A549 (cell line): ENCODE results near the gene TCF12. TPM values are rescaled to one million over a fixed set of nuclear protein-coding genes. Genes with fewer than 3 reads are reported as not detected.

Source experiments
- ATAC-seq, 2 experiments: fragments of 200-7000 bp in 1 of 2; fragments of >200 bp in 1 of 2; cut with Nextera tagmentation in 1 of 2; cut with Tn5 transposase in 1 of 2; 3 replicates each; pipeline versions ENCODE4 v1.8.0 to v1.9.1; 2018 to 2020; ENCODE audit warnings: mild to moderate bottlenecking in 1 of 2, moderate library complexity in 1 of 2
- CTCF ChIA-PET: fragments of 300-600 bp; sonication (Branson Sonifier 250); formaldehyde crosslinking; extraction: SDS; loops from one replicate; lab custom pipeline; 2021; ENCODE audit warnings: antibody characterized with exemption, inconsistent platforms; lab: Yijun Ruan, JAX
- POLR2A ChIA-PET: fragments of 350-600 bp; formaldehyde crosslinking; extraction: SDS; loops from one replicate; lab custom pipeline; 2021; ENCODE audit warnings: antibody characterized with exemption, inconsistent platforms; lab: Yijun Ruan, JAX
- DNase-seq, 2 experiments: peaks; one replicate each; pipeline versions ENCODE4 v3.0.0 to v3.0.0-alpha.2; 2011 to 2016; ENCODE audit warnings: low read depth in 1 of 2, low spot score in 1 of 2
- FAIRE-seq: peaks from 2 replicates; lab custom pipeline; 2011; peaks lifted over from hg19 to GRCh38; lab: Jason Lieb, UNC
- H3K27ac ChIP-seq, 2 experiments: fragments of >200 bp; sonication (Bioruptor Twin); formaldehyde crosslinking; 3 replicates each; pipeline ENCODE4 v1.5.1; 2016 to 2017
- H3K4me1 ChIP-seq: fragments of >200 bp; sonication (Bioruptor Twin); formaldehyde crosslinking; 3 replicates; pipeline ENCODE4 v1.6.1; 2016
- H3K4me2 ChIP-seq: fragments of >200 bp; sonication (Bioruptor Twin); formaldehyde crosslinking; 3 replicates; pipeline ENCODE4 v1.6.1; 2016
- H3K4me3 ChIP-seq: fragments of >200 bp; sonication (Bioruptor Twin); formaldehyde crosslinking; 3 replicates; pipeline ENCODE4 v1.5.1; 2016
- H3K9me3 ChIP-seq: fragments of >200 bp; sonication (Bioruptor Twin); formaldehyde crosslinking; 3 replicates; pipeline ENCODE4 v1.6.1; 2016
- CBX2 ChIP-seq: fragments of 200-600 bp; sonication (generic); IDR thresholded peaks from 2 replicates; pipeline ENCODE4 v1.6.1; 2016; ENCODE audit warnings: low read depth, mild to moderate bottlenecking, borderline replicate concordance
- CBX8 ChIP-seq: fragments of 200-600 bp; sonication (generic); IDR thresholded peaks from 2 replicates; pipeline ENCODE4 v1.6.1; 2016
- CEBPB ChIP-seq, 2 experiments: fragments of >200 bp in 1 of 2; sonication (Bioruptor Twin) in 1 of 2; formaldehyde crosslinking in 1 of 2; IDR thresholded peaks; 2 replicates each; pipeline ENCODE4 v1.6.1; 2012 to 2016
- CHD2 ChIP-seq: fragments of 150-350 bp; IDR thresholded peaks from 2 replicates; pipeline ENCODE4 v1.6.1; 2014; ENCODE audit warnings: low read length; ENCODE audit not compliant: partially characterized antibody
- CHD4 ChIP-seq: fragments of 200-600 bp; sonication (generic); IDR thresholded peaks from 2 replicates; pipeline ENCODE4 v1.6.1; 2016; ENCODE audit warnings: antibody characterized with exemption, mild to moderate bottlenecking, borderline replicate concordance
- EHF ChIP-seq: fragments of 250-450 bp; sonication (Bioruptor Pico); IDR thresholded peaks from 2 replicates; pipeline ENCODE4 v1.5.0; 2020; ENCODE audit warnings: mild to moderate bottlenecking
- EHMT2 ChIP-seq: fragments of 200-600 bp; sonication (generic); IDR thresholded peaks from 2 replicates; pipeline ENCODE4 v1.6.1; 2016; ENCODE audit warnings: antibody characterized with exemption, low read depth, mild to moderate bottlenecking, moderate library complexity
- EP300 ChIP-seq, 2 experiments: fragments of >200 bp; sonication (Bioruptor Twin); formaldehyde crosslinking; IDR thresholded peaks; 2 replicates in 1 of 2; 3 replicates in 1 of 2; pipeline ENCODE4 v1.6.1; 2016 to 2017
- FOSB ChIP-seq: fragments of 250-450 bp; sonication (Bioruptor Pico); IDR thresholded peaks from 2 replicates; pipeline ENCODE4 v1.5.0; 2020; ENCODE audit warnings: mild to moderate bottlenecking, moderate library complexity
- FOSL2 ChIP-seq, 2 experiments: fragments of 450-650 bp in 1 of 2; fragments of >200 bp in 1 of 2; sonication (Bioruptor Twin) in 1 of 2; formaldehyde crosslinking; IDR thresholded peaks; 2 replicates each; pipeline versions ENCODE4 v1.5.0 to v1.6.1; 2016 to 2020; ENCODE audit warnings: mild to moderate bottlenecking in 1 of 2, moderate library complexity in 1 of 2
- FOXS1 ChIP-seq: fragments of 250-450 bp; sonication (Bioruptor Pico); IDR thresholded peaks from 2 replicates; pipeline ENCODE4 v1.5.0; 2020; ENCODE audit warnings: mild to moderate bottlenecking, moderate library complexity
- GATA3 ChIP-seq: IDR thresholded peaks from 2 replicates; pipeline ENCODE4 v1.6.1; 2012; ENCODE audit warnings: borderline replicate concordance
- HEYL ChIP-seq: fragments of 250-450 bp; sonication (Bioruptor Pico); IDR thresholded peaks from 2 replicates; pipeline ENCODE4 v1.8.0; 2021; ENCODE audit warnings: mild to moderate bottlenecking, moderate library complexity
- HOXB13 ChIP-seq: fragments of 250-450 bp; sonication (Bioruptor Pico); IDR thresholded peaks from 2 replicates; pipeline ENCODE4 v1.5.0; 2020; ENCODE audit warnings: low read depth, mild to moderate bottlenecking, moderate library complexity
- JUN ChIP-seq, 2 experiments: fragments of >200 bp; sonication (Bioruptor Twin); formaldehyde crosslinking; IDR thresholded peaks; 2 replicates in 1 of 2; 3 replicates in 1 of 2; pipeline ENCODE4 v1.6.1; 2016 to 2017
- KDM5A ChIP-seq: fragments of 200-600 bp; sonication (generic); IDR thresholded peaks from 2 replicates; pipeline ENCODE4 v1.6.1; 2016; ENCODE audit warnings: antibody characterized with exemption, mild to moderate bottlenecking
- MAFK ChIP-seq: fragments of 450-650 bp; IDR thresholded peaks from 2 replicates; pipeline ENCODE4 v1.6.1; 2014; ENCODE audit not compliant: partially characterized antibody
- NFE2L2 ChIP-seq: fragments of 150-350 bp; conservative IDR thresholded peaks from 2 replicates; pipeline ENCODE4 v1.6.1; 2014; ENCODE audit warnings: low read length
- NPAS2 ChIP-seq: fragments of 250-450 bp; sonication (Bioruptor Pico); IDR thresholded peaks from 2 replicates; pipeline ENCODE4 v1.8.0; 2022; ENCODE audit warnings: mild to moderate bottlenecking, moderate library complexity, borderline replicate concordance
- PHF8 ChIP-seq: fragments of 200-600 bp; sonication (generic); IDR thresholded peaks from 2 replicates; pipeline ENCODE4 v1.6.1; 2016; ENCODE audit warnings: low read depth, mild to moderate bottlenecking, antibody characterized with exemption, moderate library complexity, borderline replicate concordance
- POLR2AphosphoS2 ChIP-seq: conservative IDR thresholded peaks from 2 replicates; pipeline ENCODE4 v1.6.1; 2012; ENCODE audit warnings: low read length, improper control_type of control experiment, inconsistent platforms
- RARB ChIP-seq: fragments of 250-450 bp; sonication (Bioruptor Pico); IDR thresholded peaks from 2 replicates; pipeline ENCODE4 v1.8.0; 2021; ENCODE audit warnings: mild to moderate bottlenecking, moderate library complexity
- RCOR1 ChIP-seq: fragments of 150-350 bp; IDR thresholded peaks from 2 replicates; pipeline ENCODE4 v1.6.1; 2014; ENCODE audit warnings: antibody characterized with exemption, low read length, low read depth
- TFCP2L1 ChIP-seq: fragments of 250-450 bp; sonication (Bioruptor Pico); IDR thresholded peaks from 2 replicates; pipeline ENCODE4 v1.5.0; 2021; ENCODE audit warnings: mild to moderate bottlenecking
- TP53 ChIP-seq: fragments of 250-450 bp; sonication (Bioruptor Pico); IDR thresholded peaks from 2 replicates; pipeline ENCODE4 v1.5.0; 2021; ENCODE audit warnings: mild to moderate bottlenecking, moderate library complexity
- ZFP36 ChIP-seq: fragments of 450-650 bp; IDR thresholded peaks from 2 replicates; pipeline ENCODE4 v1.6.1; 2014; ENCODE audit warnings: borderline replicate concordance; ENCODE audit not compliant: partially characterized antibody
- WGBS: methylation state at CpG from one replicate; pipeline ENCODE4 v1.1.6; 2017; ENCODE audit errors: missing lambda C conversion rate; 5-methylcytosine and 5-hydroxymethylcytosine counted together
- polyA plus RNA-seq, 4 experiments: library from polyadenylated mRNA; depleted of rRNA in 3 of 4; stranded (reverse); fragments of >200 nt; fragmentation: RNase III in 1 of 4; extraction: RNeasy Plus Mini Kit Qiagen cat#74134 plus additional on column Dnase treatment in 1 of 4; gene quantifications; 2 replicates in 3 of 4; 3 replicates in 1 of 4; pipeline ENCODE4 v1.2.3, GENCODE V29; 2011 to 2017
- TF ChIP-seq, protein P1 (sequence below): IDR thresholded peaks from 2 replicates; pipeline ENCODE4 v1.6.1; 2012
- TF ChIP-seq, protein P2 (sequence below): fragments of >200 bp; sonication (Bioruptor Twin); formaldehyde crosslinking; IDR thresholded peaks from 3 replicates; pipeline ENCODE4 v1.6.1; 2016
- TF ChIP-seq, protein P3 (sequence below): IDR thresholded peaks from 2 replicates; pipeline ENCODE4 v1.6.1; 2012; ENCODE audit warnings: low read depth, borderline replicate concordance
- TF ChIP-seq, protein P4 (sequence below): fragments of 200-600 bp; sonication (generic); IDR thresholded peaks from 2 replicates; pipeline ENCODE4 v1.6.1; 2016; ENCODE audit warnings: antibody characterized with exemption, mild to moderate bottlenecking, moderate library complexity

TCF12 gene
- polyA plus RNA-seq, 2 of the 4 experiments (the other 2 are of a cell fraction), result 36.3 to 121 TPM

DNA sequence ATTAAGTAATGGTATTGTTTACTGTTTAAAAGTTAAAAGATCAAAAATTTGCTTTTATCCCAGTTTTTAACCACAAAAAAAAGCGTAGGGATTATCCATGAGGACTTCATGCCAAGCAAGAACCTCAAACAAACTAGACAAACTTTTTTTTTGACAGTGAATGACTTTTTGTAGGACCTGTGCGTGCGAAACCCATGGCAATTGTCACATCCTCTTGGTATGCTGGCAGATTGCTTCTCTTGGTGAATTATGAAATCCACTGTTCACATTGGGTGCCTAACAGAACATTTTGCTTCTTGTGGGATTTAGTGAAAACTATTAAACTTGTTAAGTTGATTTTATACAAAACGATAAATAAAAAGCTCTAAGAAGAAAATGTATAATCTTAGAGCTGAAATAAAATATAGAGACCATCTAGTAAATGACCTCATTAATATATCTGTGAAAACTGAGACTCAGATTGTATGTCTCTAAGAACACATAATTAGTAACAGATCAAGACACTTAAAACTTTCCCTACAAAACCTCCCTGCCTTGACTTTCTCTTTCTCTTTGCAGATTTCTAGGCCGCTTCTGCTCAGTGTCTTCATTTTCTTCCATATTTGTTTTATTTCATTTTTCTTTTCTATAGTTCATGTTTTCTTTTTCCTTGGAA, 370.6 kb downstream of the TCF12 start:
- ChIA-PET POLR2A (no interaction called here), CTCF (interaction anchor here (1.8 to 7.1 kb wide), 3 partner anchors 12 to 142 kb away, joined by 4 to 49 read pairs (median 5); no protein-coding TSS in a partner anchor)
- peak; percentile 39 for FAIRE-seq
- Histone ChIP-seq H3K27ac (no peak overlapping the region), H3K9me3 (no peaks in the 10 kb centered on the region), H3K4me1 (no peaks in the 10 kb centered on the region), H3K4me3 (no peak overlapping the region), H3K4me2 (no peak overlapping the region)
- DNase-seq, result no peak
- no peak for ATAC-seq
- 84% methylated on average over 5 of the region's 5 CpGs for WGBS
- TF ChIP-seq CEBPB (IDR thresholded peaks at IDR 0.05) (no peak), POLR2AphosphoS2 (no peak), HEYL (CRISPR knock-in tag) (no peak), TFCP2L1 (CRISPR knock-in tag) (no peak), NFE2L2 (no peak), FOSB (CRISPR knock-in tag) (no peak), CBX2 (no peak), MAFK (no peak), FOXS1 (CRISPR knock-in tag) (no peak), CHD2 (no peak), RARB (no peak), FOSL2 (IDR thresholded peaks at IDR 0.05) (no peak), FOSL2 (CRISPR knock-in tag; IDR thresholded peaks at IDR 0.05) (no peak), RCOR1 (no peak), JUN (IDR thresholded peaks at IDR 0.05) (no peak), CHD4 (no peak), NPAS2 (CRISPR knock-in tag) (no peak), GATA3 (no peak)
- TF ChIP-seq, protein P1, sequence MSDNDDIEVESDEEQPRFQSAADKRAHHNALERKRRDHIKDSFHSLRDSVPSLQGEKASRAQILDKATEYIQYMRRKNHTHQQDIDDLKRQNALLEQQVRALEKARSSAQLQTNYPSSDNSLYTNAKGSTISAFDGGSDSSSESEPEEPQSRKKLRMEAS, result no peak
- TF ChIP-seq, protein P2, sequence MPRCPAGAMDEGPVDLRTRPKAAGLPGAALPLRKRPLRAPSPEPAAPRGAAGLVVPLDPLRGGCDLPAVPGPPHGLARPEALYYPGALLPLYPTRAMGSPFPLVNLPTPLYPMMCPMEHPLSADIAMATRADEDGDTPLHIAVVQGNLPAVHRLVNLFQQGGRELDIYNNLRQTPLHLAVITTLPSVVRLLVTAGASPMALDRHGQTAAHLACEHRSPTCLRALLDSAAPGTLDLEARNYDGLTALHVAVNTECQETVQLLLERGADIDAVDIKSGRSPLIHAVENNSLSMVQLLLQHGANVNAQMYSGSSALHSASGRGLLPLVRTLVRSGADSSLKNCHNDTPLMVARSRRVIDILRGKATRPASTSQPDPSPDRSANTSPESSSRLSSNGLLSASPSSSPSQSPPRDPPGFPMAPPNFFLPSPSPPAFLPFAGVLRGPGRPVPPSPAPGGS, result no peak

DNA sequence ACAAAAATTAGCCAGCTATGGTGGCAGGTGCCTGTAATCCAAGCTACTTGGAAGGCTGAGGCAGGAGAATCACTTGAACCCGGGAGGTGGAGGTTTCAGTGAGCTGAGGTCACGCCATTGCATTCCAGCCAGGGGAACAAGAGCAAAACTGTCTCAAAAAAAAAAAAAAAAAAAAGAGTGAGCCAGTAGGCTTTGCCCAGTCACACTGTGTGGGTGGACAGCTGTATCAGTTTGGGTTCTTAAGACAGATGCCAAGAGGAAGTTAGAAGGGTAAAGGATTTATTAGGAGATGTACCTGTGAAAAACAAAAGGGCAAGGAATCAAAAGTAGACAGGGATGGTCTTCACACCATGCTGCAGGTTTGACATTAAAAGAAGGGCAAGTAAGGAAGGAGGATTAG, 371.7 kb downstream of the TCF12 start:
- no peaks in the 10 kb centered on the region for H3K9me3 ChIP-seq
- no peak for FAIRE-seq
- POLR2A ChIA-PET, result no interaction called here
- no peak for DNase-seq
- WGBS, result 93% methylated on average over 2 of the region's 2 CpGs
- H3K4me1 ChIP-seq, result no peaks in the 10 kb centered on the region
- no peak for ATAC-seq
- TF ChIP-seq TP53 (no peak), ZFP36 (no peak), HOXB13 (CRISPR knock-in tag) (no peak), RCOR1 (no peak), FOXS1 (CRISPR knock-in tag) (no peak), KDM5A (no peak), EHF (no peak)
- H3K27ac ChIP-seq, result no peak overlapping the region
- H3K4me2 ChIP-seq, result no peak overlapping the region
- H3K4me3 ChIP-seq, result no peak overlapping the region
- CTCF ChIA-PET, result interaction anchor here (1.3 to 7.1 kb wide), 5 partner anchors 11 to 237 kb away, joined by 3 to 49 read pairs (median 4); no protein-coding TSS in a partner anchor

DNA sequence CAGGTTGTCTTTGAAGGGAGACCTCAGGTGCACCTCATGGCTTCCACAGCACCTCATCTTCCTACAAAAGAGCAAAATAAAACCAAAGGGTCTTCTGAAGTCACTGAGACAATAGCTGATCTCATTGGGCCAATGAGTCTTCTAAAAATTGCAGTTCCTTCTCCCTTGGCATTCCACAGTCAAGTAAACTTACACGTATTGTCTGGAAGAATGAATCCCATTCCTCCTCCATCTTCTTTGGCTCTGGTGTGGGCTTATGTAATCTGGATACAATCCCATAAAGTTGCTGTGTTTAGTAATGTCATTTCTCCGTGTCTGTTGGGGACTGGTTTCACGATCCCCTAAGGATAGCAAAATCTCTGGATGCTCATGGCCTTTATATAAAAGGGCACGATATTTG, 372.4 kb downstream of the TCF12 start:
- DNase-seq (no peak), FAIRE-seq (no peak), ATAC-seq (no peak)
- no peak for TF ChIP-seq JUN (IDR thresholded peaks at IDR 0.05)
- TF ChIP-seq, protein P3, sequence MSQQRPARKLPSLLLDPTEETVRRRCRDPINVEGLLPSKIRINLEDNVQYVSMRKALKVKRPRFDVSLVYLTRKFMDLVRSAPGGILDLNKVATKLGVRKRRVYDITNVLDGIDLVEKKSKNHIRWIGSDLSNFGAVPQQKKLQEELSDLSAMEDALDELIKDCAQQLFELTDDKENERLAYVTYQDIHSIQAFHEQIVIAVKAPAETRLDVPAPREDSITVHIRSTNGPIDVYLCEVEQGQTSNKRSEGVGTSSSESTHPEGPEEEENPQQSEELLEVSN, result no peak
- no peak for TF ChIP-seq PHF8
- TF ChIP-seq EHMT2, result no peak
- no peak for TF ChIP-seq ZFP36
- TF ChIP-seq, protein P1, result no peak
- no peak for TF ChIP-seq CBX8
- TF ChIP-seq, protein P4, sequence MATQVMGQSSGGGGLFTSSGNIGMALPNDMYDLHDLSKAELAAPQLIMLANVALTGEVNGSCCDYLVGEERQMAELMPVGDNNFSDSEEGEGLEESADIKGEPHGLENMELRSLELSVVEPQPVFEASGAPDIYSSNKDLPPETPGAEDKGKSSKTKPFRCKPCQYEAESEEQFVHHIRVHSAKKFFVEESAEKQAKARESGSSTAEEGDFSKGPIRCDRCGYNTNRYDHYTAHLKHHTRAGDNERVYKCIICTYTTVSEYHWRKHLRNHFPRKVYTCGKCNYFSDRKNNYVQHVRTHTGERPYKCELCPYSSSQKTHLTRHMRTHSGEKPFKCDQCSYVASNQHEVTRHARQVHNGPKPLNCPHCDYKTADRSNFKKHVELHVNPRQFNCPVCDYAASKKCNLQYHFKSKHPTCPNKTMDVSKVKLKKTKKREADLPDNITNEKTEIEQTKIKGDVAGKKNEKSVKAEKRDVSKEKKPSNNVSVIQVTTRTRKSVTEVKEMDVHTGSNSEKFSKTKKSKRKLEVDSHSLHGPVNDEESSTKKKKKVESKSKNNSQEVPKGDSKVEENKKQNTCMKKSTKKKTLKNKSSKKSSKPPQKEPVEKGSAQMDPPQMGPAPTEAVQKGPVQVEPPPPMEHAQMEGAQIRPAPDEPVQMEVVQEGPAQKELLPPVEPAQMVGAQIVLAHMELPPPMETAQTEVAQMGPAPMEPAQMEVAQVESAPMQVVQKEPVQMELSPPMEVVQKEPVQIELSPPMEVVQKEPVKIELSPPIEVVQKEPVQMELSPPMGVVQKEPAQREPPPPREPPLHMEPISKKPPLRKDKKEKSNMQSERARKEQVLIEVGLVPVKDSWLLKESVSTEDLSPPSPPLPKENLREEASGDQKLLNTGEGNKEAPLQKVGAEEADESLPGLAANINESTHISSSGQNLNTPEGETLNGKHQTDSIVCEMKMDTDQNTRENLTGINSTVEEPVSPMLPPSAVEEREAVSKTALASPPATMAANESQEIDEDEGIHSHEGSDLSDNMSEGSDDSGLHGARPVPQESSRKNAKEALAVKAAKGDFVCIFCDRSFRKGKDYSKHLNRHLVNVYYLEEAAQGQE, result no peak
- no peak for TF ChIP-seq EP300 (IDR thresholded peaks at IDR 0.05)
- ChIA-PET POLR2A (no interaction called here), CTCF (interaction anchor here (1.3 to 1.8 kb wide), 5 partner anchors 10 to 236 kb away, joined by 3 to 10 read pairs (median 4); no protein-coding TSS in a partner anchor)
- Histone ChIP-seq H3K4me1 (no peaks in the 10 kb centered on the region), H3K4me2 (no peak overlapping the region), H3K27ac (no peak overlapping the region), H3K9me3 (no peaks in the 10 kb centered on the region), H3K4me3 (no peak overlapping the region)
- 95% methylated on average over 4 of the region's 4 CpGs for WGBS
